NCI-H146 treated with DMSO at 0.1 percent for 48 hours (cell line): Measurements from ENCODE around the gene LPO.

Source experiments
- DNase-seq: peaks from one replicate; lab custom pipeline; 2025; ENCODE audit not compliant: unreplicated experiment; lab: John Stamatoyannopoulos, UW

Gene LPO

GRCh38 chr17:58315750-58316149 lies 77.4 kb downstream of the LPO start:
- no peak for DNase-seq

- no peak for DNase-seq
Measured at GRCh38 chr17:58316260-58316960, 78.0 kb downstream of the LPO start.

- no peak for DNase-seq
Measured at GRCh38 chr17:58317421-58318064, 79.2 kb downstream of the LPO start.

- DNase-seq: no peak
Measured at GRCh38 chr17:58318065-58318481, 79.7 kb downstream of the LPO start.
